ENCODE results near the gene CCR7. TPM values are rescaled to one million over a fixed set of nuclear protein-coding genes. Genes with fewer than 3 reads are reported as not detected.
"Not testable (repeated sequence)": the region's sequence is repeated elsewhere in the genome, so short reads cannot be mapped to it uniquely, and the experiment has no call there.

The CCR7 gene
- total RNA-seq, 2 donors from 2014 or later, result 65.7 to 71.1 TPM

GRCh38 chr17:40582328-40582901 lies 17.1 kb upstream of the CCR7 start:
- DNase-seq (ENCODE audit: low spot score), result no peak
- peak overlapping the region; percentile 76 for H3K4me3 Mint-ChIP-seq
- ATAC-seq, result peak; percentile 64 to 78
- peaks cover 12% of the 10 kb centered on the region for H3K9me3 Mint-ChIP-seq
- peaks cover 25% of the 10 kb centered on the region for H3K36me3 Mint-ChIP-seq
- peaks cover 29 to 32% of the 10 kb centered on the region in 2 donors for H3K4me1 Mint-ChIP-seq (ENCODE audit: low read depth in 2 of 2)
- H3K27ac Mint-ChIP-seq, result peak overlapping the region in 1 of 2 donors; percentile 39
- peaks cover 1 to 9% of the 10 kb centered on the region in 2 donors for H3K27me3 Mint-ChIP-seq

DNA sequence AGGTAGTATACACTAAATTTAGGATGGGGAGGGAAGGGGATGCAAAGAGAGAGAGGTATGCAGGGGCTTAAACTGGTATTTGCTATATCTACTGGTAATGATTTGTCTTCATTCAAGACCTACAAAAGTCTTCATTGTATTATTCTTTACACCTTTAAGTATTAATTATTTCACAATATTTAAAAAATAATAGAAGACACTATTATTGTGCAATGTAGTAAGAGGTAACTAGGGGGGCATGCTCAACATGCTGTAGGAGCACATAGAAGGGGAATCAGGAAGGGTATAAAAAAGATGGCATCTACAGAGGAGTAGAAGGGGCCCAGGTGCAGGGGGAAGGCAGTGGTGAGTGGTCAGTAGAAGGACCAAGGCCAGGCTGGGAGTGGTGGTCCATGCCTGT lies 14.9 kb upstream of the CCR7 start:
- DNase-seq (ENCODE audit: low spot score) (no peak), ATAC-seq (no peak)
- H3K9me3 Mint-ChIP-seq, result peaks cover 8% of the 10 kb centered on the region
- peaks cover 26% of the 10 kb centered on the region for H3K36me3 Mint-ChIP-seq
- peaks cover 0 to 6% of the 10 kb centered on the region in 2 donors for H3K27me3 Mint-ChIP-seq
- no peak overlapping the region for H3K4me3 Mint-ChIP-seq
- peaks cover 35 to 36% of the 10 kb centered on the region in 2 donors for H3K4me1 Mint-ChIP-seq (ENCODE audit: low read depth in 2 of 2)
- H3K27ac Mint-ChIP-seq, result peak overlapping the region in 1 of 2 donors; percentile 16

- ATAC-seq (no peak), DNase-seq (ENCODE audit: low spot score) (no peak)
- peaks cover 0 to 6% of the 10 kb centered on the region in 2 donors for H3K27me3 Mint-ChIP-seq
- H3K36me3 Mint-ChIP-seq, result peaks cover 26% of the 10 kb centered on the region
- H3K9me3 Mint-ChIP-seq, result peaks cover 5% of the 10 kb centered on the region
- no peak overlapping the region for H3K4me3 Mint-ChIP-seq
- peak overlapping the region in 1 of 2 donors; percentile 16 for H3K27ac Mint-ChIP-seq
- H3K4me1 Mint-ChIP-seq (ENCODE audit: low read depth in 2 of 2), result peaks cover 35 to 36% of the 10 kb centered on the region in 2 donors
These were observed 14.2 kb upstream of the CCR7 start for GRCh38 chr17:40579471-40579870.

DNA sequence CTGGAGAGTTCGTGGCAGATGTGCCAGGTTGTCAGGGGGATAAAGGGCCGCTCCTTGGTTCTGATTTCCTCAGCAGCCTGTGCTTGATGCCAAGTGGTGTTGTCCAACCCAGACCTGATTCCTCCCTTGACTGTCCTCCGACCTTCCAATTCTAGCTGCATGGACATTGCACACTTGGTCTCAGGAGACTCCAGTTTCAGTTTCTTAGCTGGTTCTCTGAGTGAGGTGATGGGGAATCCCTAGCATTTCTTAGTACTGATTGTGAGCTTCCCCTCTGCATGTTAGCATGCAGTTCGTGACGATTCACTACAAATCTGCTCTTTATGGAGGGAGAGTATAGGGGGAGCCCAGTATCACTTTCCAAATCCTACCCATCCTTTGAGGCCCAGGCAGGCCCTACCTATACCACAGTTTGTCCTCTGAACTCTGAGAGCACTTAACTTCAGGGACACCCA lies 12.4 kb upstream of the CCR7 start:
- H3K27me3 Mint-ChIP-seq, result peaks cover 0 to 6% of the 10 kb centered on the region in 2 donors
- DNase-seq (ENCODE audit: low spot score) (no peak), ATAC-seq (peak; percentile 84 to 94)
- peaks cover 26 to 34% of the 10 kb centered on the region in 2 donors for H3K4me1 Mint-ChIP-seq (ENCODE audit: low read depth in 2 of 2)
- peaks cover 35% of the 10 kb centered on the region for H3K36me3 Mint-ChIP-seq
- peaks cover 8% of the 10 kb centered on the region for H3K9me3 Mint-ChIP-seq
- H3K27ac Mint-ChIP-seq, result peak overlapping the region; percentile 58 to 92
- H3K4me3 Mint-ChIP-seq, result peak overlapping the region; percentile 50

- DNase-seq (ENCODE audit: low spot score), result no peak
- Mint-ChIP-seq H3K9me3 (peaks cover 15% of the 10 kb centered on the region), H3K36me3 (peaks cover 49% of the 10 kb centered on the region), H3K4me1 (ENCODE audit: low read depth in 2 of 2) (peaks cover 15 to 28% of the 10 kb centered on the region in 2 donors), H3K27ac (peak overlapping the region in 1 of 2 donors; percentile 3), H3K27me3 (peaks cover 9 to 10% of the 10 kb centered on the region in 2 donors), H3K4me3 (no peak overlapping the region)
- ATAC-seq, result no peak
These were observed 11.0 kb upstream of the CCR7 start for GRCh38 chr17:40576113-40576740.

DNA sequence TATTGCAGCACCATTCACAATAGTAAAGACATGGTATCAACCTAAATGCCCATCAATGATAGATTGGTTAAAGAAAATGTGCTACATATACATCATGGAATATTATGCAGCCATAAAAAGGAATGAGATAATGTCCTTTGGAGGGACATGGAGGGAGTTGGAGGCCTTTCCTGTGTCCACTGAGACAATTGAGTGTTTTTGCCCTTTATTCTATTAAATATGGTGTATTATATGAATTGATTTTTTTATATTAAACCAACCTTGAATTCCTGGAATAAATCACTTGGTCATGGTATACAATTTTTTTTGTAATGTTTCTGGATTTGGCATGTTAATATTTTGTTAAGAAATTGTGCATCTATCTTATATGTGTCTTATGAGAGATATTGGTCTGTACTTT lies 9.0 kb upstream of the CCR7 start:
- no peak overlapping the region for H3K4me3 Mint-ChIP-seq
- ATAC-seq (no peak), DNase-seq (ENCODE audit: low spot score) (no peak)
- H3K27ac Mint-ChIP-seq, result no peak overlapping the region
- peaks cover 21 to 26% of the 10 kb centered on the region in 2 donors for H3K27me3 Mint-ChIP-seq
- H3K36me3 Mint-ChIP-seq, result peaks cover 62% of the 10 kb centered on the region
- peaks cover 15 to 27% of the 10 kb centered on the region in 2 donors for H3K4me1 Mint-ChIP-seq (ENCODE audit: low read depth in 2 of 2)
- peaks cover 18% of the 10 kb centered on the region for H3K9me3 Mint-ChIP-seq

GRCh38 chr17:40572245-40572993 lies 7.1 kb upstream of the CCR7 start:
- Mint-ChIP-seq H3K4me1 (ENCODE audit: low read depth in 2 of 2) (peaks cover 7 to 18% of the 10 kb centered on the region in 2 donors), H3K36me3 (peaks cover 62% of the 10 kb centered on the region), H3K9me3 (peaks cover 18% of the 10 kb centered on the region), H3K27me3 (peaks cover 21 to 26% of the 10 kb centered on the region in 2 donors)
- not testable (repeated sequence) for ATAC-seq; H3K27ac Mint-ChIP-seq; H3K4me3 Mint-ChIP-seq; DNase-seq (ENCODE audit: low spot score)

GRCh38 chr17:40568074-40568836 lies 3.0 kb upstream of the CCR7 start:
- Mint-ChIP-seq H3K9me3 (peaks cover 12% of the 10 kb centered on the region), H3K4me3 (no peak overlapping the region), H3K36me3 (peaks cover 33% of the 10 kb centered on the region), H3K27ac (no peak overlapping the region), H3K4me1 (ENCODE audit: low read depth in 2 of 2) (peaks cover 31 to 40% of the 10 kb centered on the region in 2 donors), H3K27me3 (peaks cover 18 to 31% of the 10 kb centered on the region in 2 donors)
- DNase-seq (ENCODE audit: low spot score) (no peak), ATAC-seq (no peak)

DNA sequence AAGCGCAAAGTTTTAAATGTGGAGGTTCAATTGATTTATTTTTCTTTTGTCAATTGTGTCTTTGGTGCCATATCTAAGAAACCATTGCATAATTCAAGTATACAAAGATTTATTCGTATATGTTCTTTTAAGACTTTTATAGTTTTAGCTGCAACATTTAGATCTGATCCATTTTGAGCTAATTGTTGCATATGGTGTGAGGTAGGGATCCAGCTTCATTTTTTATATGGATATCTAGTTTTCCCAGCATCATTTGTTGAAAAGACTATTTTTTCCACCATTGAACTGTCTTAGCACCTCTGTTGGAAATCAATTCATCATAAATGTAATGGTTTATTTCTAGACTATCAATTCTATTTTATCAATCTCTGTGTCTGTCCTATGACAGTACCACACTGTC lies 2.1 kb upstream of the CCR7 start:
- ATAC-seq, result no peak
- Mint-ChIP-seq H3K27ac (no peak overlapping the region), H3K4me3 (no peak overlapping the region), H3K27me3 (peaks cover 18 to 39% of the 10 kb centered on the region in 2 donors), H3K9me3 (peaks cover 10% of the 10 kb centered on the region), H3K4me1 (ENCODE audit: low read depth in 2 of 2) (peaks cover 39 to 46% of the 10 kb centered on the region in 2 donors), H3K36me3 (peaks cover 32% of the 10 kb centered on the region)
- DNase-seq (ENCODE audit: low spot score), result no peak

DNA sequence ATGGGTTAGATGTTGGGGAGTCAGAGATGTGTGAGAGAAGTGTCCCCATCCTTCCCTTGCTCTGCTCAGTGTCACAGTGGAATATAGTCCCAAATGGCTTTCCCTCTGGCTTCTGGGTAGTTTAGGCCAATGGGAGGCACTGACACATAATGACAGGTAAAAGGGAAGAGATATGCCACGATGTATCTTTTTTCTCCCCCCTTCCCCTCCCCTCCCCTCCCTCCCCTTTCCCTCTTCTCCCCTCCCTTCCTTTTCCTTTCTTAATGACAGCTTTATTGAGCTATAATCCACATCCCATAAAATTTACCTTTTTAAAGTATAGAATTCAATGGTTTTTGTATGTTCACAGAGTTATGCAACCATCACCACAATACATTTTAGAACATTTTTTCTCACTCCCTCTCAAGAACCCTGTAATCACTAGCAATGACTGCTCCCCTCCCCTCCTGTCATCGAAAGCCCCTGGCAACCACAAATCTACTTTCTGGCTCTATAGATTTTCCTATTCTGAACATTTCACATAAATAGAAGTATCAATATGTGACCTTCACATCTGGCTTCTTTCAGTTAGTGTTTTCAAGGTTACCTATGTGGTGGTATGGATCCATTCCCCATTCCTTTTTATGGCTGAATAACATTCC lies 617 bp upstream of the CCR7 start:
- H3K4me1 Mint-ChIP-seq (ENCODE audit: low read depth in 2 of 2), result peaks cover 54% of the 10 kb centered on the region in 2 donors
- H3K9me3 Mint-ChIP-seq, result no peaks in the 10 kb centered on the region
- DNase-seq (ENCODE audit: low spot score) (no peak), ATAC-seq (no peak)
- peaks cover 8 to 27% of the 10 kb centered on the region in 2 donors for H3K27me3 Mint-ChIP-seq
- peaks cover 17% of the 10 kb centered on the region for H3K36me3 Mint-ChIP-seq
- peak overlapping the region; percentile 99 to 100 for H3K27ac Mint-ChIP-seq
- peak overlapping the region; percentile 97 for H3K4me3 Mint-ChIP-seq

DNA sequence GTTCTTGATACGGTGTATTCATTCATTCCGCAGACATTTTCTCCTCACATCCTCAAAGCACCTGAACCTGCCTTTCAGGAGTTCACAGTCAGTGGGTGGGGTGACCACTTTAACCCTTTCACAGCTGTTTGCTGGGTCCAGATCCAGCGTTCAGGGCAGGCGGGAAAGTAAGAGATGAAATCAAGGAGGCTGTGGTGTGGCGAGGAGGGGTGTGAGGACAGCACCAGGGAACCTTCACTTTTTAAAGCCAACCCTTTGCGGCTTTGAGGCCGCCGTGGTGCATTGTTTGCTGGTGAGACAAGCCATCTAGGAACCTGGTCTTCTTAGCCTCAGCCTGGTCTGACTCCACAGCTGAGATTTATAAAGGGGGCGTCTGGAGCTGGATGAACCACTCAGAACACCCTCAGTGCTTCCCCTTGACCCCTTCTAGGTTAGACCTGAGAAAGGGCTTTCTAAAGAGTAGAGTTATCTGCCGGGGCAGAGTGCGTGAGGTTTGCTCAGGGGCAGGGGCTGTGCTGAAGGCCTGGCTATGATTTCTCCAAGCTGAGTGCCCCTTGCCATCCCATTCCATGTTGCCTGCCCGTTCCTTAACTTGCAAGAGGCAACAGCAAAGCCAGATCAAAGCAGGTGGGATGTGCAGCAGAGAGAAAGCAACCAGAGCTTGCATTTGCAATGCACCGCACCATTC lies 933 bp downstream of the CCR7 start:
- Mint-ChIP-seq H3K36me3 (peaks cover 8% of the 10 kb centered on the region), H3K27me3 (peaks cover 0 to 13% of the 10 kb centered on the region in 2 donors), H3K4me1 (ENCODE audit: low read depth in 2 of 2) (peaks cover 68 to 69% of the 10 kb centered on the region in 2 donors), H3K4me3 (peak overlapping the region; percentile 97), H3K9me3 (no peaks in the 10 kb centered on the region), H3K27ac (peak overlapping the region; percentile 99 to 100)
- ATAC-seq, result no peak
- DNase-seq (ENCODE audit: low spot score), result peak; percentile 71

DNA sequence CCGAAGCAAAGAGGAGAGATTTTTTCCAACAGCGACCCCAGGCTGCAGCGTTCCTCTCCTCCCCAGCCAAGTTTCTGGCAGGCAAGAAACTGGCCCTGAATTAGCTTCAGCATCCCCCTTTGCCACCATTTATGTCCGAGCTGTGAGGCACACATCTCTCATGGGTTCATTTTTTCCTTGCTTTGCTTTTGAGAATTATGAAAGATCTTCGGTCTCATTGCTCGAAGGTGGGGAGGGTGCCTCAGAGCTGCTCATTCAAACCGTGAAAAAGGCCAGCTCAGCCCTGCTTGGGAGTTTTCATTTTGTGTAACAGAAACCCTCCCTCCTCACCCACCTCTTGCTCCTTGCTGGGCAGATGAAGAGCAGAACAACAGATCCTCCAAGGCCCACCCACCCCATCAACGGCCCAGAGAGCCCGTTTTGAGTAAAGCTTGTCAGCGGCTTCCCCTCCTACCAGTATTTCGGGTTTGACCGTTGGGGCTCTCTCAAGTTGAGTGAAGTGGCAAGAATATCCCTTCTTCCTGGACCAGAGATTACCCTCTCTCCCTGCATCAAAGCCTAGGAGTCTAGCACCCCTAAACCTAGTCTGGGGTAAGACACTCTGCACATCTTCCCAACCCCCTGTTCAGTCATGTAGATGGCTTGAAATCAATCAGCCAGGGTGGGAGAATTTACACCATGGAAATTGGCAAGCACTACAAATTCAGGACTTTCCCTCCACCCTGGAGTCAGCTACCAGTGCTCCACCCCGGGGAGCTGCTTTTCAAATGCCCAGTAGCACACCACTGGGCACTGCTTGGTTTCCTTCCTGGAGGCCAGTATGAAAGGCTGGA lies 1.8 kb downstream of the CCR7 start:
- ATAC-seq (peak; percentile 2 to 48), DNase-seq (ENCODE audit: low spot score) (peak; percentile 79)
- Mint-ChIP-seq H3K9me3 (no peaks in the 10 kb centered on the region), H3K27me3 (peaks cover 0 to 13% of the 10 kb centered on the region in 2 donors), H3K27ac (peak overlapping the region; percentile 99 to 100), H3K4me3 (peak overlapping the region; percentile 97), H3K36me3 (peaks cover 8% of the 10 kb centered on the region), H3K4me1 (ENCODE audit: low read depth in 2 of 2) (peaks cover 68 to 70% of the 10 kb centered on the region in 2 donors)
